Trophoblast cell (in vitro differentiated cells and primary cell): ENCODE measurements around the gene PCDHB6.
"Not testable (repeated sequence)": the region's sequence is repeated elsewhere in the genome, so short reads cannot be mapped to it uniquely, and the experiment has no call there.

ENCODE experiments used
- DNase-seq, 2 donors: peaks; one replicate each; pipeline ENCODE4 v3.0.0-alpha.2; 2016
- H2AFZ ChIP-seq: 2 replicates; pipeline ENCODE4 v1.6.1; 2013; ENCODE audit warnings: low read length, moderate library complexity, mild to moderate bottlenecking; ENCODE audit not compliant: insufficient read depth, poor library complexity
- H2AK5ac ChIP-seq: 2 replicates; pipeline ENCODE4 v1.6.1; 2013; ENCODE audit warnings: mild to moderate bottlenecking, low read length
- H2BK120ac ChIP-seq: 2 replicates; pipeline ENCODE4 v1.6.1; 2013; ENCODE audit warnings: low read length, mild to moderate bottlenecking, moderate library complexity; ENCODE audit not compliant: insufficient read depth, poor library complexity
- H2BK12ac ChIP-seq: 2 replicates; pipeline ENCODE4 v1.6.1; 2013; ENCODE audit warnings: mild to moderate bottlenecking, low read length, moderate library complexity
- H2BK5ac ChIP-seq: 2 replicates; pipeline ENCODE4 v1.6.1; 2013; ENCODE audit warnings: low read length, low read depth, moderate library complexity, mild to moderate bottlenecking; ENCODE audit not compliant: poor library complexity
- H3K14ac ChIP-seq: 2 replicates; pipeline ENCODE4 v1.6.1; 2013; ENCODE audit warnings: mild to moderate bottlenecking, low read length
- H3K18ac ChIP-seq: 2 replicates; pipeline ENCODE4 v1.6.1; 2013; ENCODE audit warnings: mild to moderate bottlenecking, low read length
- H3K23ac ChIP-seq: 2 replicates; pipeline ENCODE4 v1.6.1; 2013; ENCODE audit warnings: low read length
- H3K27ac ChIP-seq: 2 replicates; pipeline ENCODE4 v1.5.1; 2013; ENCODE audit warnings: low read depth, mild to moderate bottlenecking, inconsistent platforms, low read length, moderate library complexity
- H3K27me3 ChIP-seq: 2 replicates; pipeline ENCODE4 v1.6.1; 2013; ENCODE audit warnings: inconsistent platforms, mild to moderate bottlenecking, low read length, moderate library complexity; ENCODE audit not compliant: insufficient read depth
- H3K36me3 ChIP-seq, 2 experiments: 1 replicate in 1 of 2; 2 replicates in 1 of 2; pipeline ENCODE4 v1.6.1; 2013; ENCODE audit warnings: low read length in 2 of 2, mild to moderate bottlenecking in 2 of 2, moderate library complexity in 1 of 2; ENCODE audit not compliant: insufficient read depth in 2 of 2, control insufficient read depth in 1 of 2
- H3K4ac ChIP-seq: 2 replicates; pipeline ENCODE4 v1.6.1; 2013; ENCODE audit warnings: low read depth, mild to moderate bottlenecking, low read length, moderate library complexity
- H3K4me1 ChIP-seq, 2 experiments: 1 replicate in 1 of 2; 2 replicates in 1 of 2; pipeline ENCODE4 v1.6.1; 2013; ENCODE audit warnings: low read length in 2 of 2, mild to moderate bottlenecking in 2 of 2, moderate library complexity in 1 of 2; ENCODE audit not compliant: insufficient read depth in 2 of 2, control insufficient read depth in 1 of 2
- H3K4me2 ChIP-seq: 2 replicates; pipeline ENCODE4 v1.6.1; 2013; ENCODE audit warnings: inconsistent platforms, mild to moderate bottlenecking, low read length, moderate library complexity
- H3K4me3 ChIP-seq: 2 replicates; pipeline ENCODE4 v1.5.1; 2013; ENCODE audit warnings: mild to moderate bottlenecking, low read depth, low read length, inconsistent platforms
- H3K79me1 ChIP-seq: one replicate; pipeline ENCODE4 v1.6.1; 2013; ENCODE audit warnings: low read length
- H3K79me2 ChIP-seq: 2 replicates; pipeline ENCODE4 v1.6.1; 2013; ENCODE audit warnings: low read length, mild to moderate bottlenecking; ENCODE audit not compliant: control insufficient read depth, insufficient read depth, poor library complexity
- H3K9ac ChIP-seq: 2 replicates; pipeline ENCODE4 v1.6.1; 2013; ENCODE audit warnings: mild to moderate bottlenecking, low read length
- H3K9me3 ChIP-seq: 2 replicates; pipeline ENCODE4 v1.6.1; 2013; ENCODE audit warnings: low read depth, mild to moderate bottlenecking, control low read depth, inconsistent platforms, low read length; ENCODE audit not compliant: insufficient read depth
- H4K12ac ChIP-seq: 2 replicates; pipeline ENCODE4 v1.6.1; 2013; ENCODE audit warnings: low read depth, mild to moderate bottlenecking, low read length, moderate library complexity
- H4K8ac ChIP-seq: 2 replicates; pipeline ENCODE4 v1.6.1; 2013; ENCODE audit warnings: low read depth, mild to moderate bottlenecking, low read length, moderate library complexity
- H4K91ac ChIP-seq: one replicate; pipeline ENCODE4 v1.6.1; 2013; ENCODE audit warnings: low read depth, mild to moderate bottlenecking, low read length, moderate library complexity
- WGBS: extraction: QIAGEN DNeasy Blood & Tissue Kit; methylation state at CpG from one replicate; pipeline ENCODE4 v1.1.7; 2013; ENCODE audit warnings: missing lambda C conversion rate; ENCODE audit not compliant: insufficient read length, insufficient coverage; ENCODE audit errors: extremely low coverage; 5-methylcytosine and 5-hydroxymethylcytosine counted together

Gene PCDHB6

GRCh38 chr5:141151632-141152031 lies 1.8 kb downstream of the PCDHB6 start:
- WGBS = no CpG with 5 or more reads among the region's 41 CpGs
- H3K27ac ChIP-seq = not testable (repeated sequence)

DNA sequence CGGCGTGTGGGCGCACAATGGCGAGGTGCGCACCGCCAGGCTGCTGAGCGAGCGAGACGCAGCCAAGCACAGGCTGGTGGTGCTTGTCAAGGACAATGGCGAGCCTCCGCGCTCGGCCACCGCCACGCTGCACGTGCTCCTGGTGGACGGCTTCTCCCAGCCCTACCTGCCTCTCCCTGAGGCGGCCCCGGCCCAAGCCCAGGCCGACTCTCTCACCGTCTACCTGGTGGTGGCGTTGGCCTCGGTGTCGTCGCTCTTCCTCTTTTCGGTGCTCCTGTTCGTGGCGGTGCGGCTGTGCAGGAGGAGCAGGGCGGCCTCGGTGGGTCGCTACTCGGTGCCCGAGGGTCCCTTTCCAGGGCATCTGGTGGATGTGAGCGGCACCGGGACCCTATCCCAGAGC lies 2.2 kb downstream of the PCDHB6 start:
- H3K14ac ChIP-seq, H3K18ac ChIP-seq: not testable (repeated sequence)

More at GRCh38 chr5:141151632-141152031, 1.8 kb downstream of the PCDHB6 start:
- not testable (repeated sequence) for H2AK5ac ChIP-seq, H2BK5ac ChIP-seq, H3K4me2 ChIP-seq, H3K36me3 ChIP-seq, H3K18ac ChIP-seq, H3K4me3 ChIP-seq, H4K91ac ChIP-seq, H3K9ac ChIP-seq, H2BK12ac ChIP-seq, H3K79me1 ChIP-seq, H3K79me2 ChIP-seq, H3K23ac ChIP-seq, DNase-seq, H3K4ac ChIP-seq, H4K12ac ChIP-seq, H4K8ac ChIP-seq, H3K27me3 ChIP-seq, H3K14ac ChIP-seq, H3K4me1 ChIP-seq, H3K9me3 ChIP-seq, H2AFZ ChIP-seq, H2BK120ac ChIP-seq

DNA sequence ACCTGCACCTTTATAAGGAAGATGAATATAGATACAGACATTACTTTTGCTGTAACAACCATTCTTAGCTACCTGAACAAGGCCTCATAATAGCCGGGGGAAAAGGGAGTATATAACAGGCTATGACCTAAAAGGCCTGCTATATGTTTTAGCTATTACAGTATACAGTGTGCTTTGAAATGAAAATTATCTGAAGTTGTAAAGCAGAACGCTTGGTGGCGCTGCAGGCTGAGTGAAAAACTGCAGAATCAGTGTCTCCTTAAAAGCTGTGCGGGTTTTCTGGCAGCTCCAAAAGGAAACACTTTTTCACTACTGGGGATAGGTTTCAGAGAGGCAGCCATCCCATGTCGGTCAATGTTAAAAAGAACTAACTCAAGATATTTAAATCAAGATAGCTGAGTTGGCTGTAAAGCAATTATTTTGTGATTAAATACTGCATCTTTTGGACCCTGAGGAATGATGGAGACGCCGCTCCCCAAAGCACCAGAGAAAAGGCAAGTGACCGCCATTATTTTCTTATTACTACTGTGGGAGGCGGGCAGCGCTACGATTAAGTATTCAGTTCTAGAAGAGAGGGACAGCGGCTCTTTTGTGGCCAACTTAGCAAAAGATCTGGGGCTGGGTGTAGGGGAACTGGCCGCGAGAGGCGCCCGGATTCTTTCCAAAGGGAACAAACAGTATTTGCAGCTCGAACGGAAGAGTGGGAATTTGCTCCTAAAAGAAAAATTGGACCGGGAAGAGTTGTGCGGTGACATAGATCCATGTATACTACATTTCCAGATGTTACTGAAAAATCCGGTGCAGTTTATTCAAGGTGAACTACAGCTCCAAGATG lies 5.9 kb downstream of the PCDHB6 start:
- Histone ChIP-seq H3K14ac (no peak overlapping the region), H4K91ac (no peak overlapping the region), H4K8ac (no peak overlapping the region), H3K79me2 (no peaks in the 10 kb centered on the region), H3K79me1 (no peaks in the 10 kb centered on the region), H3K9ac (no peak overlapping the region), H2BK5ac (no peak overlapping the region), H2AFZ (no peak overlapping the region), H3K27me3 (no peaks in the 10 kb centered on the region), H3K36me3 (no peaks in the 10 kb centered on the region), H3K4me2 (no peak overlapping the region), H3K23ac (no peak overlapping the region), H2BK12ac (no peak overlapping the region), H4K12ac (no peak overlapping the region), H3K27ac (no peak overlapping the region), H3K4ac (no peak overlapping the region), H3K4me1 (no peaks in the 10 kb centered on the region), H3K4me3 (no peak overlapping the region), H2BK120ac (no peak overlapping the region), H3K18ac (no peak overlapping the region), H2AK5ac (no peak overlapping the region), H3K9me3 (peaks cover 2% of the 10 kb centered on the region)
- no peak for DNase-seq
- WGBS = no CpG with 5 or more reads among the region's 21 CpGs

More for the DNA sequence above, 2.2 kb downstream of the PCDHB6 start:
- not testable (repeated sequence) for H3K36me3 ChIP-seq, H3K79me2 ChIP-seq, H2AFZ ChIP-seq, H2BK12ac ChIP-seq, H3K4me1 ChIP-seq, H2BK120ac ChIP-seq, H3K79me1 ChIP-seq, H3K23ac ChIP-seq, H3K9me3 ChIP-seq, H3K4ac ChIP-seq, H3K4me3 ChIP-seq, H4K91ac ChIP-seq, H2BK5ac ChIP-seq, DNase-seq, H3K27me3 ChIP-seq, H3K4me2 ChIP-seq, H4K8ac ChIP-seq, H4K12ac ChIP-seq, H3K9ac ChIP-seq, H3K27ac ChIP-seq, H2AK5ac ChIP-seq
- WGBS = no CpG with 5 or more reads among the region's 36 CpGs

GRCh38 chr5:141157356-141157755 lies 7.5 kb downstream of the PCDHB6 start:
- not testable (repeated sequence) for H3K14ac ChIP-seq, H3K23ac ChIP-seq, H3K27me3 ChIP-seq, H3K4me3 ChIP-seq, H3K36me3 ChIP-seq, H3K18ac ChIP-seq, H2BK12ac ChIP-seq, H2AK5ac ChIP-seq, H3K27ac ChIP-seq, H3K4me2 ChIP-seq, H3K4me1 ChIP-seq, H3K9ac ChIP-seq, H3K79me1 ChIP-seq, H2BK5ac ChIP-seq, H4K12ac ChIP-seq, H2BK120ac ChIP-seq, DNase-seq, H4K8ac ChIP-seq, H2AFZ ChIP-seq, H3K4ac ChIP-seq, H3K9me3 ChIP-seq, H4K91ac ChIP-seq, H3K79me2 ChIP-seq
- WGBS = no CpG with 5 or more reads among the region's 38 CpGs
